Epithelial cell of proximal tubule (primary cell): Measurements from ENCODE around the gene RADIL. TPM values are rescaled to one million over a fixed set of nuclear protein-coding genes. Genes with fewer than 3 reads are reported as not detected.

Source experiments
- DNase-seq: peaks from one replicate; pipeline ENCODE4 v3.0.0-alpha.2; 2011; ENCODE audit warnings: low read depth
- H3K4me3 ChIP-seq: 2 replicates; pipeline ENCODE4 v1.5.1; 2011; ENCODE audit warnings: low read depth, mild to moderate bottlenecking, low read length
- CTCF ChIP-seq: conservative IDR thresholded peaks from 2 replicates; pipeline ENCODE4 v1.5.1; 2012; ENCODE audit warnings: low read depth, mild to moderate bottlenecking, low read length
- total RNA-seq: library from RNA; depleted of rRNA; stranded (reverse); fragments of >200 nt; gene quantifications from 2 replicates; pipeline ENCODE4 v1.2.3, GENCODE V29; 2015

The RADIL gene
- total RNA-seq, 1 donor from 2014 or later: 2.4 TPM

GRCh38 chr7:4880218-4880617 is 3.3 kb downstream of the RADIL start:
- no peak overlapping the region for H3K4me3 ChIP-seq
- DNase-seq: no peak
- no peak for TF ChIP-seq CTCF

- DNase-seq: no peak
- H3K4me3 ChIP-seq: no peak overlapping the region
- no peak for TF ChIP-seq CTCF
Observed at GRCh38 chr7:4879396-4880081, 4.0 kb downstream of the RADIL start.

GRCh38 chr7:4878336-4879335 is 4.9 kb downstream of the RADIL start:
- no peak for TF ChIP-seq CTCF
- no peak for DNase-seq
- no peak overlapping the region for H3K4me3 ChIP-seq

- no peak for TF ChIP-seq CTCF
- DNase-seq: no peak
- no peak overlapping the region for H3K4me3 ChIP-seq
Observed at GRCh38 chr7:4876586-4876985, 6.9 kb downstream of the RADIL start.

- DNase-seq: no peak
- TF ChIP-seq CTCF: no peak
- H3K4me3 ChIP-seq: no peak overlapping the region
Observed at GRCh38 chr7:4875391-4875790, 8.1 kb downstream of the RADIL start.

- no peak for TF ChIP-seq CTCF
- no peak for DNase-seq
- no peak overlapping the region for H3K4me3 ChIP-seq
Observed at GRCh38 chr7:4873071-4873944, 10.2 kb downstream of the RADIL start.
